ENCODE measurements around the gene LOXL1.

Gene LOXL1

DNA sequence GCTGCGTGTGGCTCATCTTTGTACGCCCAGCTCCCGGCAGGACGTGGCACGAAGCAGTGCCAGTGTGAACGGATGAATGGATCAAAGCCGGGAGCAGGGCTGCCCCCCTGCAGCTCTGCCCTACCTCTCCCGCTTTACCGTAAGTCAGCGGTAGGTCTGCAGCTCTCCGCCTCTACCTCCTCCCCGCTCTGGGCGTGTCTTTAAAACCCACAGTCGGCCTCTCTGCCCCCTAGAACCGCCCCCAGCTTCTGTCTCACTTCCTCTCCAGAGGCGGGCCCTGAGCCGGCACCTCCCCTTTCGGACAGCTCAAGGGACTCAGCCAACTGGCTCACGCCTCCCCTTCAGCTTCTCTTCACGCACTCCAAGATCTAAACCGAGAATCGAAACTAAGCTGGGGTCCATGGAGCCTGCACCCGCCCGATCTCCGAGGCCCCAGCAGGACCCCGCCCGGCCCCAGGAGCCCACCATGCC is 68.2 kb downstream of the LOXL1 start, which contains the start of gene PML:
TSS of gene PML (plus strand) at position 304 of the 471 bp plus-strand sequence. CDS start at position 401, 97 bp downstream.
- Histone ChIP-seq H3K4me3 (ENCODE audit: low read depth in 1 of 2, low read length in 2 of 2) (peak within 1 kb of the TSS; percentile 90 to 99), H3K27me3 (ENCODE audit: insufficient read depth, low read length, poor library complexity) (no peaks in the 10 kb centered on the region), H2AFZ (ENCODE audit: low read depth, low read length) (peak within 1 kb of the TSS; percentile 97), H3K9me3 (ENCODE audit: insufficient read depth, low read length, severe bottlenecking) (no peaks in the 10 kb centered on the region), H3K4me1 (ENCODE audit: insufficient read depth, low read length) (peaks cover 75% of the 10 kb centered on the region), H3K36me3 (ENCODE audit: insufficient read depth, low read length) (peaks cover 20% of the 10 kb centered on the region), H3K4me2 (ENCODE audit: insufficient read depth, low read length) (peak within 1 kb of the TSS; percentile 98), H4K20me1 (ENCODE audit: insufficient read depth, low read length) (no peaks in the 10 kb centered on the region), H3K27ac (ENCODE audit: low read length) (peak within 1 kb of the TSS; percentile 89), H3K9ac (ENCODE audit: low read depth, low read length) (peak within 1 kb of the TSS; percentile 83), H3K79me2 (ENCODE audit: insufficient read depth, low read length) (peaks cover 63% of the 10 kb centered on the region)
- ATAC-seq (ENCODE audit: insufficient read depth, low read depth) (peak; percentile 84), DNase-seq (peak; percentile 94)
- no peak for TF ChIP-seq CTCF (IDR thresholded peaks at IDR 0.05; ENCODE audit: borderline replicate concordance, extremely low read depth, low read length, poor library complexity, severe bottlenecking)
- no peak for TF ChIP-seq EZH2 (IDR thresholded peaks at IDR 0.05; ENCODE audit: borderline replicate concordance, low read depth, low read length, severe bottlenecking)

- peak overlapping the region; percentile 90 to 99 for H3K4me3 ChIP-seq (ENCODE audit: low read depth in 1 of 2, low read length in 2 of 2)
- peak overlapping the region; percentile 98 for H3K4me2 ChIP-seq (ENCODE audit: insufficient read depth, low read length)
- H3K4me1 ChIP-seq (ENCODE audit: insufficient read depth, low read length): peaks cover 75% of the 10 kb centered on the region
- H3K9me3 ChIP-seq (ENCODE audit: insufficient read depth, low read length, severe bottlenecking): no peaks in the 10 kb centered on the region
- DNase-seq: peak; percentile 41
- no peaks in the 10 kb centered on the region for H3K27me3 ChIP-seq (ENCODE audit: insufficient read depth, low read length, poor library complexity)
- H2AFZ ChIP-seq (ENCODE audit: low read depth, low read length): peak overlapping the region; percentile 97
- TF ChIP-seq CTCF (IDR thresholded peaks at IDR 0.05; ENCODE audit: borderline replicate concordance, extremely low read depth, low read length, poor library complexity, severe bottlenecking) (no peak), EZH2 (IDR thresholded peaks at IDR 0.05; ENCODE audit: borderline replicate concordance, low read depth, low read length, severe bottlenecking) (no peak)
- H3K27ac ChIP-seq (ENCODE audit: low read length): peak overlapping the region; percentile 89
- H3K9ac ChIP-seq (ENCODE audit: low read depth, low read length): peak overlapping the region; percentile 83
- H3K36me3 ChIP-seq (ENCODE audit: insufficient read depth, low read length): peaks cover 20% of the 10 kb centered on the region
- H4K20me1 ChIP-seq (ENCODE audit: insufficient read depth, low read length): no peaks in the 10 kb centered on the region
- peaks cover 65% of the 10 kb centered on the region for H3K79me2 ChIP-seq (ENCODE audit: insufficient read depth, low read length)
- no peak for ATAC-seq (ENCODE audit: insufficient read depth, low read depth)
Measured at GRCh38 chr15:73994912-73995622, 68.8 kb downstream of the LOXL1 start.

DNA sequence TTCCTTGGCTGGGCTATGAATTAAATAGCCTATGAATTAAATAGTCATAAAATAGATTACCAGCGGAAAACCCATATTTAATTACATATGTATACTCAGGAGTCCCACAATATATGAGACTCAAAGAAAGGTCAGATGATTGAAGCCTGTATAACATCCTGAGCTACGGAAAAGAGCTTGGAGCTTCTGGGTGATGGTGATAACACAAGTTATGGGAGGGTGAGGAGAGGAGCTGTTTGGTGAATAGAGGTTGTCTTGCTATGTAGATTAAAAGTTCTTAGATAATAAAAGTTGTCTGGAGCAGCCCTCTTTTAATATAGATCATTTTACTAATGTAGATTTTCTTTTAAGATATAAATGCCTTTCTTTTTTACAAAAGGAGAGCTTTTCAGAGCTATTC is 70.0 kb downstream of the LOXL1 start:
- no peak for DNase-seq
- TF ChIP-seq EZH2 (IDR thresholded peaks at IDR 0.05; ENCODE audit: borderline replicate concordance, low read depth, low read length, severe bottlenecking) (no peak), CTCF (IDR thresholded peaks at IDR 0.05; ENCODE audit: borderline replicate concordance, extremely low read depth, low read length, poor library complexity, severe bottlenecking) (no peak)
- Histone ChIP-seq H3K4me2 (ENCODE audit: insufficient read depth, low read length) (peak overlapping the region; percentile 98), H4K20me1 (ENCODE audit: insufficient read depth, low read length) (no peaks in the 10 kb centered on the region), H3K9ac (ENCODE audit: low read depth, low read length) (peak overlapping the region; percentile 83), H3K4me1 (ENCODE audit: insufficient read depth, low read length) (peaks cover 64% of the 10 kb centered on the region), H3K27ac (ENCODE audit: low read length) (peak overlapping the region; percentile 49), H3K9me3 (ENCODE audit: insufficient read depth, low read length, severe bottlenecking) (no peaks in the 10 kb centered on the region), H3K36me3 (ENCODE audit: insufficient read depth, low read length) (peaks cover 20% of the 10 kb centered on the region), H3K79me2 (ENCODE audit: insufficient read depth, low read length) (peaks cover 65% of the 10 kb centered on the region), H3K4me3 (ENCODE audit: low read depth in 1 of 2, low read length in 2 of 2) (peak overlapping the region; percentile 15 to 99; a peak in 3 of 4 replicates), H3K27me3 (ENCODE audit: insufficient read depth, low read length, poor library complexity) (no peaks in the 10 kb centered on the region), H2AFZ (ENCODE audit: low read depth, low read length) (no peak overlapping the region)
- no peak for ATAC-seq (ENCODE audit: insufficient read depth, low read depth)
